Measurements from ENCODE around the gene ZDHHC1. TPM values are rescaled to one million over a fixed set of nuclear protein-coding genes. Genes with fewer than 3 reads are reported as not detected.

The ZDHHC1 gene
- total RNA-seq, 4 donors from 2014 or later = 11.6 to 27.5 (median 20.8) TPM

DNA sequence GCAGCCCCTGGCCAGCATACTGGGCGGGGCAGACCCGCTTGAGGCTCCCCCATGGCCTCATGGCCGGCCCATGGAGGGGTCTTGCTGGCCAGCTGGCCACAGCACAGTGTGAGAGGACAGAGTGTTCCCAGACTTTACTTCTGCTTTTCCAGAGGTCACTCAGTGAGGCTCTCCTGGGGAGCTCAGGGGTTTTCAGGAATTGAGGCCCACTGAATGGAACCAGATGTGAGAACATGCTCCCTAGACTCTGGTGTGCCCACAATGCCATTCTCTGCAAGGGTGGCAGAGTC is 43.5 kb upstream of the ZDHHC1 start:
- H3K36me3 ChIP-seq = peaks cover 0 to 12% (median 7%) of the 10 kb centered on the region in 4 donors
- H3K9me3 ChIP-seq = no peaks in the 10 kb centered on the region
- H3K4me3 ChIP-seq = no peak overlapping the region
- H3K27me3 ChIP-seq = no peaks in the 10 kb centered on the region
- no peak for DNase-seq (ENCODE audit: extremely low spot score)
- peaks cover 62 to 98% (median 92%) of the 10 kb centered on the region in 4 donors for H3K4me1 ChIP-seq
- intact Hi-C loops (cut with DNase I) = no loop called here
- WGBS = 20% methylated on average over 1 of the region's 3 CpGs
- no peak for TF ChIP-seq POLR2AphosphoS5 (IDR thresholded peaks at IDR 0.05)
- TF ChIP-seq, protein P1, sequence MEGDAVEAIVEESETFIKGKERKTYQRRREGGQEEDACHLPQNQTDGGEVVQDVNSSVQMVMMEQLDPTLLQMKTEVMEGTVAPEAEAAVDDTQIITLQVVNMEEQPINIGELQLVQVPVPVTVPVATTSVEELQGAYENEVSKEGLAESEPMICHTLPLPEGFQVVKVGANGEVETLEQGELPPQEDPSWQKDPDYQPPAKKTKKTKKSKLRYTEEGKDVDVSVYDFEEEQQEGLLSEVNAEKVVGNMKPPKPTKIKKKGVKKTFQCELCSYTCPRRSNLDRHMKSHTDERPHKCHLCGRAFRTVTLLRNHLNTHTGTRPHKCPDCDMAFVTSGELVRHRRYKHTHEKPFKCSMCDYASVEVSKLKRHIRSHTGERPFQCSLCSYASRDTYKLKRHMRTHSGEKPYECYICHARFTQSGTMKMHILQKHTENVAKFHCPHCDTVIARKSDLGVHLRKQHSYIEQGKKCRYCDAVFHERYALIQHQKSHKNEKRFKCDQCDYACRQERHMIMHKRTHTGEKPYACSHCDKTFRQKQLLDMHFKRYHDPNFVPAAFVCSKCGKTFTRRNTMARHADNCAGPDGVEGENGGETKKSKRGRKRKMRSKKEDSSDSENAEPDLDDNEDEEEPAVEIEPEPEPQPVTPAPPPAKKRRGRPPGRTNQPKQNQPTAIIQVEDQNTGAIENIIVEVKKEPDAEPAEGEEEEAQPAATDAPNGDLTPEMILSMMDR (IDR thresholded peaks at IDR 0.05) = no peak
- no peak for TF ChIP-seq POLR2A (IDR thresholded peaks at IDR 0.05; ENCODE audit: low read depth)
- no peak for TF ChIP-seq EP300 (IDR thresholded peaks at IDR 0.05)
- peak overlapping the region; percentile 42 to 68 (median 67) for H3K27ac ChIP-seq (replicated peaks in 1 of 4)

DNA sequence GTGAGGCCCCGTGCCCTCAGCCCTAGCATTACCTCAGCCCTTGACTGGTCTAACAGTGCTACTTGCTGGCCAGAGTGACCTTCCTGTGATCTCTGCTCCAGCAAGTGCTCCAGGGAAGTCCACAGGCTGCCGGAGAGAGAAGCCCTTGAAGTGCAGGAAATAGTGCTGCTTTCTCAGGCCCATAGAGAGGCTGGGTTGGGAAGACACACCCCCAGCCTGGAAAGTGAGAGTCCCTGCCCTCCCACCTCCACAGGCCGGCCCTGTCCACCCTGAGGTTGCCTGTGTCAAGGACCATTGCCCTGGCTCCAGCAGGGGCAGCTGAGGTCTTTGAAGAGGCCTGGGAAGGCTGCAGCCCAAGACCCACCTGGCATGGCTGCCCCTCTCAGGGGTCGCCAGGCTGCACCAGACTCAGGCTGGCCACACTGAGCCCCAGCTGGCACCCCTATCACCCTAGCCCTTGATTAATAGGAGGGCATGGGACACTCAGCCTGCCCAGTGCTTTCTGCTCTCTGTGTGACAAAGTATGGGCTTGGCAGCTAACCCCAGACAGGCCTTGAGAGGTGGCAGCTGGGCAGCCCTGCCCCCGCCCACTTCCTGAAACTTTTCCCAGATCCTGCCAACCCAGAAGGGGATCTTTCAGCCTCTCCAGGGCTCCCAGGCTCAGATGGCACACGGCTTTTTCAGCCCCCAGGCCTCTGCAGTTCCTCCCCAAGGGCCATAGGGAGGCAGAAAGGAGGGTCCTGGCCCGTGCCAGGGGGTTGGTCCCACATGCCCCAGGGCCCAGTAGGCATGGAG is 43.0 kb upstream of the ZDHHC1 start:
- Histone ChIP-seq H3K36me3 (peaks cover 0 to 12% (median 7%) of the 10 kb centered on the region in 4 donors), H3K27me3 (no peaks in the 10 kb centered on the region), H3K4me1 (peaks cover 62 to 94% (median 86%) of the 10 kb centered on the region in 4 donors), H3K4me3 (no peak overlapping the region), H3K9me3 (no peaks in the 10 kb centered on the region), H3K27ac (replicated peaks in 1 of 4) (peak overlapping the region; percentile 42 to 68 (median 67))
- intact Hi-C loops (cut with DNase I) = no loop called here
- 83% methylated on average over 1 of the region's 7 CpGs for WGBS
- TF ChIP-seq, protein P1 (IDR thresholded peaks at IDR 0.05) = no peak
- TF ChIP-seq POLR2AphosphoS5 (IDR thresholded peaks at IDR 0.05) (no peak), POLR2A (IDR thresholded peaks at IDR 0.05; ENCODE audit: low read depth) (no peak), EP300 (IDR thresholded peaks at IDR 0.05) (no peak)
- no peak for DNase-seq (ENCODE audit: extremely low spot score)

DNA sequence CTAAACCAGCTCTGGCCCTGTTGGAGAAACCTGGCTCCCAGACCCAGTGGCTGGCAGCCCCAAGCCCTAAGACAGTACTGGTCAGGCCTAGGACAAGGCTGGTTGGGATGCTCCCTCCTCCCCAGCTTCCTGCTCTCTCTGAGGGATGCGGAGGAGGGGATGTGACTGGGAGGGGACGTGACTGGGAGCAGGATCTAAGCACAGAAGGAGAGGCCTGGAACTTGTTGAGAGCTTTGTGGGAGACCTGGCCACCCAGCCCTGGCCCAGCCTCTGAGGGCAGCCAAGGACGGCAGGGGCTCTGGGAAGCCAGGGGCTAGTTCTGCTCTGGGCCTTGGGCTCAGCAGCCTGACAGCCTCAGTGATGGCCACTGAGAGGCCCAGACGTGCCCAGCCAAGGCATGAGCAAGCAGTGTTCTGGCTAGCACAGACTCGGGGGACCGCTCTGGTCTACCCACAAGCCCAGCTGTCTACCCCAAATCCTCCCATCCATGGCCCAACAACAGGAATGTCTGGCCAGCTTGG is 41.9 kb upstream of the ZDHHC1 start:
- intact Hi-C loops (cut with DNase I) = no loop called here
- TF ChIP-seq, protein P1 (IDR thresholded peaks at IDR 0.05) = no peak
- no peak for TF ChIP-seq EP300 (IDR thresholded peaks at IDR 0.05)
- TF ChIP-seq POLR2AphosphoS5 (IDR thresholded peaks at IDR 0.05) = no peak
- no peak for TF ChIP-seq POLR2A (IDR thresholded peaks at IDR 0.05; ENCODE audit: low read depth)
- Histone ChIP-seq H3K27me3 (no peaks in the 10 kb centered on the region), H3K9me3 (no peaks in the 10 kb centered on the region), H3K27ac (replicated peaks in 1 of 4) (peak overlapping the region; percentile 52 to 70 (median 67)), H3K4me3 (no peak overlapping the region), H3K36me3 (peaks cover 2 to 17% (median 12%) of the 10 kb centered on the region in 4 donors), H3K4me1 (peaks cover 62 to 93% (median 79%) of the 10 kb centered on the region in 4 donors)
- no peak for DNase-seq (ENCODE audit: extremely low spot score)
- 76% methylated on average over 6 of the region's 6 CpGs for WGBS

GRCh38 chr16:67457611-67458010 is 41.3 kb upstream of the ZDHHC1 start:
- 85% methylated on average over 5 of the region's 7 CpGs for WGBS
- H3K27me3 ChIP-seq = no peaks in the 10 kb centered on the region
- no peak for TF ChIP-seq POLR2AphosphoS5 (IDR thresholded peaks at IDR 0.05)
- no peak for TF ChIP-seq EP300 (IDR thresholded peaks at IDR 0.05)
- TF ChIP-seq, protein P1 (IDR thresholded peaks at IDR 0.05) = no peak
- no peak for TF ChIP-seq POLR2A (IDR thresholded peaks at IDR 0.05; ENCODE audit: low read depth)
- intact Hi-C loops (cut with DNase I) = no loop called here
- peaks cover 6 to 23% (median 17%) of the 10 kb centered on the region in 4 donors for H3K36me3 ChIP-seq
- H3K4me3 ChIP-seq = no peak overlapping the region
- peaks cover 62 to 88% (median 76%) of the 10 kb centered on the region in 4 donors for H3K4me1 ChIP-seq
- H3K9me3 ChIP-seq = no peaks in the 10 kb centered on the region
- peak overlapping the region; percentile 52 to 70 (median 67) for H3K27ac ChIP-seq (replicated peaks in 1 of 4)
- DNase-seq (ENCODE audit: extremely low spot score) = no peak
